Neural progenitor cell (in vitro differentiated cells): ENCODE measurements around the gene SLC7A7. TPM values are rescaled to one million over a fixed set of nuclear protein-coding genes. Genes with fewer than 3 reads are reported as not detected.

Source experiments
- DNase-seq: peaks from one replicate; pipeline ENCODE4 v3.0.0-alpha.2; 2016; ENCODE audit warnings: low spot score
- H2AFZ ChIP-seq: fragments of 200-600 bp; sonication (generic); replicated peaks from 2 replicates; pipeline ENCODE4 v1.6.1; 2016; ENCODE audit warnings: antibody characterized with exemption
- H3F3A ChIP-seq: fragments of 200-600 bp; sonication (generic); 2 replicates; pipeline ENCODE4 v1.6.1; 2016; ENCODE audit warnings: antibody characterized with exemption, low read depth
- H3K27ac ChIP-seq: fragments of 200-600 bp; sonication (generic); 2 replicates; pipeline ENCODE4 v1.5.1; 2016; ENCODE audit warnings: mild to moderate bottlenecking
- H3K27me3 ChIP-seq: fragments of 200-600 bp; sonication (generic); 2 replicates; pipeline ENCODE4 v1.6.1; 2016; ENCODE audit warnings: mild to moderate bottlenecking, moderate library complexity
- H3K36me3 ChIP-seq: fragments of 200-600 bp; sonication (generic); 2 replicates; pipeline ENCODE4 v1.5.1; 2016
- H3K4me1 ChIP-seq: fragments of 200-600 bp; sonication (generic); 2 replicates; pipeline ENCODE4 v1.6.1; 2016; ENCODE audit warnings: mixed run types
- H3K4me2 ChIP-seq: fragments of 200-600 bp; sonication (generic); 2 replicates; pipeline ENCODE4 v1.6.1; 2016
- H3K4me3 ChIP-seq: fragments of 200-600 bp; sonication (generic); 2 replicates; pipeline ENCODE4 v1.5.1; 2016
- H3K79me2 ChIP-seq: fragments of 200-600 bp; sonication (generic); 2 replicates; pipeline ENCODE4 v1.6.1; 2016; ENCODE audit warnings: low read depth
- H3K9ac ChIP-seq: fragments of 200-600 bp; sonication (generic); 2 replicates; pipeline ENCODE4 v1.6.1; 2016
- H3K9me3 ChIP-seq: fragments of 200-600 bp; sonication (generic); 2 replicates; pipeline ENCODE4 v1.5.1; 2016; ENCODE audit warnings: low read depth
- H4K20me1 ChIP-seq: fragments of 200-600 bp; sonication (generic); 2 replicates; pipeline ENCODE4 v1.6.1; 2016; ENCODE audit warnings: low read depth
- H3K27ac Mint-ChIP-seq: 3 replicates; pipeline ENCODE4 v1.8.0; 2021; ENCODE audit warnings: mixed read lengths
- H3K27me3 Mint-ChIP-seq: 2 replicates; pipeline ENCODE4 v1.8.0; 2022; ENCODE audit warnings: low read depth, mild to moderate bottlenecking, inconsistent platforms, moderate library complexity, mixed read lengths; ENCODE audit not compliant: insufficient read depth
- H3K36me3 Mint-ChIP-seq: 3 replicates; pipeline ENCODE4 v1.8.0; 2021; ENCODE audit warnings: mixed read lengths
- H3K4me1 Mint-ChIP-seq: 3 replicates; pipeline ENCODE4 v1.8.0; 2021; ENCODE audit warnings: mixed read lengths
- H3K4me3 Mint-ChIP-seq: 3 replicates; pipeline ENCODE4 v1.8.0; 2021; ENCODE audit warnings: mild to moderate bottlenecking, moderate library complexity, mixed read lengths
- H3K9me3 Mint-ChIP-seq: 3 replicates; pipeline ENCODE4 v1.8.0; 2020; ENCODE audit warnings: mixed read lengths
- CTCF ChIP-seq: fragments of 200-600 bp; sonication (generic); IDR thresholded peaks from 2 replicates; pipeline ENCODE4 v1.5.1; 2017; ENCODE audit warnings: antibody characterized with exemption, mild to moderate bottlenecking
- EZH2 ChIP-seq: fragments of 200-600 bp; sonication (generic); IDR thresholded peaks from 2 replicates; pipeline ENCODE4 v1.6.1; 2017; ENCODE audit warnings: antibody characterized with exemption, mild to moderate bottlenecking, moderate library complexity
- EZH2phosphoT487 ChIP-seq: fragments of 200-600 bp; sonication (generic); IDR thresholded peaks from 2 replicates; pipeline ENCODE4 v1.6.1; 2017; ENCODE audit warnings: antibody characterized with exemption
- total RNA-seq: library from RNA; depleted of rRNA; stranded (reverse); fragments of >200 nt; gene quantifications from 2 replicates; pipeline ENCODE4 v1.2.3, GENCODE V29; 2015; ENCODE audit warnings: low replicate concordance

Gene SLC7A7
- total RNA-seq, 1 donor from 2014 or later, result 5.6 TPM

GRCh38 chr14:22767323-22767589, 48.0 kb downstream of the SLC7A7 start:
- Histone ChIP-seq H3K79me2 (peaks cover 28% of the 10 kb centered on the region), H3K4me3 (peak overlapping the region; percentile 92), H3K36me3 (no peaks in the 10 kb centered on the region), H3F3A (no peaks in the 10 kb centered on the region), H2AFZ (peak overlapping the region; percentile 97), H3K4me2 (peak overlapping the region; percentile 98), H3K27ac (no peak overlapping the region), H3K27me3 (no peaks in the 10 kb centered on the region), H3K9ac (peak overlapping the region; percentile 59), H3K4me1 (peaks cover 12% of the 10 kb centered on the region), H4K20me1 (no peaks in the 10 kb centered on the region), H3K9me3 (no peaks in the 10 kb centered on the region)
- Mint-ChIP-seq H3K4me1 (peaks cover 20% of the 10 kb centered on the region), H3K9me3 (peaks cover 12% of the 10 kb centered on the region), H3K4me3 (peak overlapping the region; percentile 90), H3K36me3 (peaks cover 40% of the 10 kb centered on the region), H3K27ac (no peak overlapping the region), H3K27me3 (peaks cover 2% of the 10 kb centered on the region)
- TF ChIP-seq EZH2phosphoT487 (no peak), CTCF (no peak), EZH2 (no peak)
- no peak for DNase-seq

- H2AFZ ChIP-seq, result peak within 1 kb of the TSS; percentile 97
- peak within 1 kb of the TSS; percentile 90 for H3K4me3 Mint-ChIP-seq
- no peaks in the 10 kb centered on the region for H4K20me1 ChIP-seq
- TF ChIP-seq EZH2phosphoT487 (no peak), EZH2 (peak; percentile 24), CTCF (no peak)
- peak within 1 kb of the TSS; percentile 96 for H3K27ac Mint-ChIP-seq
- H3K9me3 ChIP-seq, result no peaks in the 10 kb centered on the region
- no peaks in the 10 kb centered on the region for H3F3A ChIP-seq
- H3K4me2 ChIP-seq, result peak within 1 kb of the TSS; percentile 98
- H3K27me3 ChIP-seq, result no peaks in the 10 kb centered on the region
- H3K4me1 Mint-ChIP-seq, result peaks cover 20% of the 10 kb centered on the region
- peaks cover 46% of the 10 kb centered on the region for H3K36me3 Mint-ChIP-seq
- peaks cover 17% of the 10 kb centered on the region for H3K9me3 Mint-ChIP-seq
- H3K27ac ChIP-seq, result peak within 1 kb of the TSS; percentile 34
- H3K27me3 Mint-ChIP-seq, result no peaks in the 10 kb centered on the region
- no peaks in the 10 kb centered on the region for H3K36me3 ChIP-seq
- H3K4me3 ChIP-seq, result peak within 1 kb of the TSS; percentile 92
- H3K79me2 ChIP-seq, result peaks cover 28% of the 10 kb centered on the region
- peak; percentile 96 for DNase-seq
- peak within 1 kb of the TSS; percentile 75 for H3K9ac ChIP-seq
- peaks cover 12% of the 10 kb centered on the region for H3K4me1 ChIP-seq
Measured at GRCh38 chr14:22766457-22767322, 48.5 kb downstream of the SLC7A7 start, which contains the start of gene OXA1L. TSS of gene OXA1L (plus strand) at chr14:22766688. CDS start at chr14:22766702, 14 bp downstream.

GRCh38 chr14:22764382-22764781, 50.9 kb downstream of the SLC7A7 start:
- no peaks in the 10 kb centered on the region for H3F3A ChIP-seq
- no peaks in the 10 kb centered on the region for H3K27me3 Mint-ChIP-seq
- no peak overlapping the region for H3K4me3 Mint-ChIP-seq
- H3K9me3 Mint-ChIP-seq, result peaks cover 28% of the 10 kb centered on the region
- H3K36me3 ChIP-seq, result no peaks in the 10 kb centered on the region
- H3K79me2 ChIP-seq, result peaks cover 28% of the 10 kb centered on the region
- no peak overlapping the region for H2AFZ ChIP-seq
- H3K27ac Mint-ChIP-seq, result no peak overlapping the region
- DNase-seq, result no peak
- no peaks in the 10 kb centered on the region for H4K20me1 ChIP-seq
- no peaks in the 10 kb centered on the region for H3K9me3 ChIP-seq
- peaks cover 28% of the 10 kb centered on the region for H3K36me3 Mint-ChIP-seq
- H3K4me2 ChIP-seq, result no peak overlapping the region
- TF ChIP-seq CTCF (no peak), EZH2phosphoT487 (no peak), EZH2 (no peak)
- H3K4me1 ChIP-seq, result peaks cover 12% of the 10 kb centered on the region
- H3K27me3 ChIP-seq, result no peaks in the 10 kb centered on the region
- H3K4me1 Mint-ChIP-seq, result peaks cover 20% of the 10 kb centered on the region
- no peak overlapping the region for H3K4me3 ChIP-seq
- H3K9ac ChIP-seq, result no peak overlapping the region
- H3K27ac ChIP-seq, result no peak overlapping the region
